ENCODE data around the gene CGGBP1. TPM values are rescaled to one million over a fixed set of nuclear protein-coding genes. Genes with fewer than 3 reads are reported as not detected.

CGGBP1 gene
- total RNA-seq, 3 donors from 2014 or later = 47.8 to 78.1 (median 60.3) TPM

- ATAC-seq (no peak), DNase-seq (no peak)
- H3K4me1 ChIP-seq (ENCODE audit: low read depth) = no peaks in the 10 kb centered on the region
- TF ChIP-seq CTCF (IDR thresholded peaks at IDR 0.05) = no peak
- H3K9me3 ChIP-seq = no peaks in the 10 kb centered on the region
- no peak overlapping the region for H3K4me3 ChIP-seq
- intact Hi-C loops (cut with DNase I, micrococcal nuclease) = no loop called here
- no peaks in the 10 kb centered on the region for H3K36me3 ChIP-seq (ENCODE audit: low read depth)
Observed at GRCh38 chr3:88034491-88035275, 24.1 kb downstream of the CGGBP1 start.

- TF ChIP-seq CTCF (IDR thresholded peaks at IDR 0.05) = no peak
- Histone ChIP-seq H3K4me3 (no peak overlapping the region), H3K4me1 (ENCODE audit: low read depth) (no peaks in the 10 kb centered on the region), H3K9me3 (no peaks in the 10 kb centered on the region), H3K36me3 (ENCODE audit: low read depth) (no peaks in the 10 kb centered on the region)
- ATAC-seq (no peak), DNase-seq (no peak)
- intact Hi-C loops (cut with DNase I, micrococcal nuclease) = no loop called here
Observed at GRCh38 chr3:88033808-88034207, 25.0 kb downstream of the CGGBP1 start.

- intact Hi-C loops (cut with DNase I, micrococcal nuclease) = no loop called here
- Histone ChIP-seq H3K4me1 (ENCODE audit: low read depth) (no peaks in the 10 kb centered on the region), H3K4me3 (no peak overlapping the region), H3K36me3 (ENCODE audit: low read depth) (no peaks in the 10 kb centered on the region), H3K9me3 (no peaks in the 10 kb centered on the region)
- ATAC-seq (no peak), DNase-seq (no peak)
- TF ChIP-seq CTCF (IDR thresholded peaks at IDR 0.05) = no peak
Observed at GRCh38 chr3:88033079-88033478, 25.7 kb downstream of the CGGBP1 start.

- Histone ChIP-seq H3K4me3 (no peak overlapping the region), H3K9me3 (no peaks in the 10 kb centered on the region), H3K4me1 (ENCODE audit: low read depth) (no peaks in the 10 kb centered on the region), H3K36me3 (ENCODE audit: low read depth) (no peaks in the 10 kb centered on the region)
- intact Hi-C loops (cut with DNase I, micrococcal nuclease) = no loop called here
- no peak for TF ChIP-seq CTCF (IDR thresholded peaks at IDR 0.05)
- no peak for ATAC-seq
- DNase-seq = no peak
Observed at GRCh38 chr3:88032245-88032644, 26.6 kb downstream of the CGGBP1 start.

GRCh38 chr3:88031642-88032077, 27.1 kb downstream of the CGGBP1 start:
- H3K4me1 ChIP-seq (ENCODE audit: low read depth) = no peaks in the 10 kb centered on the region

More at GRCh38 chr3:88031642-88032077, 27.1 kb downstream of the CGGBP1 start:
- ATAC-seq (peak; percentile 74), DNase-seq (peak in 1 of 3 donors; percentile 8)
- TF ChIP-seq CTCF (IDR thresholded peaks at IDR 0.05) = no peak
- Histone ChIP-seq H3K9me3 (no peaks in the 10 kb centered on the region), H3K4me3 (no peak overlapping the region), H3K36me3 (ENCODE audit: low read depth) (no peaks in the 10 kb centered on the region)
- intact Hi-C loops (cut with DNase I, micrococcal nuclease) = no loop called here

All from mucosa of descending colon (tissue), 3 donors.